DMS114 treated with DMSO at 0.1 percent for 48 hours (cell line): ENCODE data around the gene PSMC3.

Source experiments
- DNase-seq: peaks from one replicate; lab custom pipeline; 2025; ENCODE audit not compliant: unreplicated experiment; lab: John Stamatoyannopoulos, UW

PSMC3 gene

DNA sequence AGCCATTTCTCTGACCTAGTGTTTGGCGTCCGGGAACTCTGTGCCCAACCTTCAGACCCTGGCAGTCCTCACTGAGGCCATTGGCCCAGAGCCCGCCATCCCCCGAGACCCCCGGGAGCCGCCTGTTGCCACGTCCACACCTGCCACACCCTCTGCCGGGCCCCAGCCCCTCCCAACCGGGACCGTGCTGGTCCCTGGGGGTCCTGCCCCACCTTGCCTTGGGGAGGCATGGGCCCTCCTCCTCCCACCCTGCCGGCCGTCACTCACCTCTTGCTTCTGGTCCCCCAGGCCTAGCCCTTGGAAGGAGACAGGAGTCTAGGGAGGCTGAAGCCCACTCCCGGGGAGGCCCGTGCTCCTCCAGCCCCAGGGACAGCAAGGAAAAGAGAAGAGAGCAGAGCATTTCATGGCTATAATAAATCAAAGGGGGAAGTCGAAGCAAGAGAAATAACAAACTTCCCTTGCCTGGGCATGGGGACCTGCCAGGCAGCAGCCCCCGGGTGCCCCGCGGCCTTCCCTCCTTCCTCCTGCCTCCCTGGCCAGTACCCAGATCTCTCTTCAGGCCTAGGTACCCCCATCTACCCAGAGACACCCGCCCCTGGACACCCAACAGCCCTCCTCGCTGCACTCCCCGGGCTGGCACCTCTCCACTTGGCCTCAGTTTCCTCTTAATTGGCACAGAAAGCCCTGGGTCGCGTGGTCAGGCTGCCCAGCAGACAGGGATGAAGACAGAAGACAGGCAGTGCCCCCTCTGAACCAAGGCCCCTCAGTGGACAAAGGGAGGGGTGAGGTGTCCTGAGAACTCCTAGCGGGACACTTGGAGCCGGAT lies 30.8 kb downstream of the PSMC3 start:
- DNase-seq: no peak

- no peak for DNase-seq
Observed at GRCh38 chr11:47394322-47395222, 31.7 kb downstream of the PSMC3 start.

DNA sequence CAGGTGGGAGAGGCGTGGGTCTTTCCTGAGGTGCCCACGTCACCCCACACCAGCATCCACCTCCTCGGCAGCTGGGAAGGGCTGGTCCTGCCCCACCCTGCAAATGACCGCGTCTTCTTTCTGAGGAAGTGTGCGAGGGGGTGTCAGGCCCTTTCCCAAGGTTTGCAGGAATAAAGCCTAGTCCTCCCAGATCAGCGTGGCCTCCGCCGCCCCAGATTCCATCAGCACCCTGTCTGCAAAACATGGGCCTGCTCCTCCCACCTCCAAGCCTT lies 32.3 kb downstream of the PSMC3 start:
- no peak for DNase-seq

DNA sequence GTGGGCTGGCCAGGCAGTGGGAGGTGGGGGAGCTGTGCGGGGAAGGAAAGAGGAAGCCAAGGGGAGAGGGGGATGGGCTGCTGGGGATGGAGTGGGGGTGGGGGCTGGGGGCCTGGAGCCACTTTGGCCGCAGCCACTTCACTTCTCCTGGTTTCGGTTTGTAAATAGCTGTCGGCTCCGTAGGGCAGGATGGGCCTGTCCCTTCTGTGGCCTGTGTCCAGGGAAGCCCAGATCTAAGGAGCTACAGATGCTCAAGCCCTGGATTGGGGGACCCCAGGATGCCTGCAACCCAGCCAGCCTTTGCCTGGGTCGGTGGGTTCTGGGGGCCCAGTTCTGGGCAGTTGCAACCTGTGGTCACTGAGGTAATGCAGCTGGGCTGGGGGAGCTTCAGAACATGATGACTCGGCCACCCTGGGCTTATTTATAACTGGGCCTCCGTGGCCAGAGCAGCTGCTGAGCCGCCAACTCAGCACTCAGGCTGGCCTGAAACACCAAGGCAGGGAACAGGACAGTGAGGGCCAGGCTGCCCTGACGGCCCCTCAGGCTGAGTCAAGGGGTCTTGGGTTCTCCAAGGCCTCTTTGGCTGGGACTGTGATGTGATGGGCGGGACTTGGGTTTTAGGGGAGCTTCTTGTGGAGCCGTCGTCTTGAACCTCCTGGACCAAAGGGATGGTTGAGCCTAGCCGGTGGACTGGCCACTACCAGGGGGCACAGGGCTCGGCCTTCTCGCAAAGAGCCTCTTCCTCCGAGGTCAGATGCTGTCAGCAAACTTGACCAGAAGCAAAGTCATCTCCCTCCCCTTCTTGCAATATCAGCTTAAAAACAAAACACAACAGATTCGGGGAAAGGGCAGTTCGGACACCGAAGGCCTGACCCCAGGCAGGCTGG lies 32.8 kb downstream of the PSMC3 start:
- no peak for DNase-seq

GRCh38 chr11:47392546-47393162 lies 33.6 kb downstream of the PSMC3 start:
- no peak for DNase-seq

DNA sequence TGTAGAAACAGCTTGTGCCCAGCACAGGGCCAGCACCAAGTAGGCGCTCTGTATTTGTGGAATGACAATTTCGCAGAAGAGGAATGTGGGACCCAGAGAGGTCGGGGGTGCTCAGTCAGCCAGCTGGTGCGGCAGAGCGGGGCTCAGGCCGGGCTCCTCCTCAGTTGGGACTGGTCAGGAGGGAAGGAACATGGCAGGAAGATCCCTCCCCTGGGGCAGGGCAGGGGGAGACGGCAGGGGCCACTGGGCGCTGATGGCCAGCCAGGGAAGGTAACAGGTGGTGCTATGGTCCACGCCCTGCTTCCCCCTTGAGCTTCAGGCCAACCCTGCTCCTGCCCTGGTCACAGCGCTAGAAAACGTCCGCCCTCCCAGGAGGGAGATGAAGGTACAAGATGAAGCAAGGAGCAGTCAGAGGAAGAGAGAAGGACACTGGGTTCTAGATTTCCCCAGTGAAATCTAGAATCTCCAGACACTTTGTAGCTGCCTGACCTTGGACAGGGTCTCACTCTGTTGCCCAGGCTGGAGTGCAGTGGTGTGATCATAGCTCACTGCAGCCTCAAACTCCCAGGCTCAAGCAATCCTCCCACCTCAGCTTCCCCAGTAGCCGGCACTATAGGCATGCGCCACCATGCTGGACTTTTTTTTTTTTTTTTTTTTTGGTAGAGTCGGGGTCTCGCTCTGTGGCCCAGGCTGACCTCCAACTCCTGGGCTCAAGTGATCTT lies 34.4 kb downstream of the PSMC3 start:
- no peak for DNase-seq

DNA sequence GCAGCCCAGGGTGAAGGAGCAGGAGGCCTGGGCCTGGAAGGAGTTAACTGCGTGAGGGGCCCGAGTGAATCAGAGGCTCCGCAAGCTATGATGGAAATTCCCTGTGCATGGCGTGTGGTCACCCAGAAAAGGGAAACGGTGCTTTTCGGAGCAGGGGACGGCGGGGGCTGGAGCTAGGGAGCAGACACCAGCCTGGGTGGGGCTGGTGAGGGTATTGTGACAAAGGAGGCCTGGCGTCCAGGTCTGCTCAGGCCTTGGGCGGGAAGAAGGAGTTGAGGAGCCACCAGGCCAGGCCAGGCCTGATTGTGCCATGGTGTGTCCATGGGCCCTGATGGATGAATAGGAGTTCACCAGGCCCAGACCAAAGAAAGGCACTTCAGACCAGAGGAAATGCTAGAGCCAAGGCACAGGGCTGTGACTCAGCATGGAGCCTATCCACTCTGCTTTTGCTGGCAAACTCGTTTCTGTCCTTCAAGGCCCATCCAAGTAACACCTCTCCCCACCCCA lies 35.1 kb downstream of the PSMC3 start:
- no peak for DNase-seq

GRCh38 chr11:47390422-47390760 lies 35.8 kb downstream of the PSMC3 start:
- no peak for DNase-seq

DNA sequence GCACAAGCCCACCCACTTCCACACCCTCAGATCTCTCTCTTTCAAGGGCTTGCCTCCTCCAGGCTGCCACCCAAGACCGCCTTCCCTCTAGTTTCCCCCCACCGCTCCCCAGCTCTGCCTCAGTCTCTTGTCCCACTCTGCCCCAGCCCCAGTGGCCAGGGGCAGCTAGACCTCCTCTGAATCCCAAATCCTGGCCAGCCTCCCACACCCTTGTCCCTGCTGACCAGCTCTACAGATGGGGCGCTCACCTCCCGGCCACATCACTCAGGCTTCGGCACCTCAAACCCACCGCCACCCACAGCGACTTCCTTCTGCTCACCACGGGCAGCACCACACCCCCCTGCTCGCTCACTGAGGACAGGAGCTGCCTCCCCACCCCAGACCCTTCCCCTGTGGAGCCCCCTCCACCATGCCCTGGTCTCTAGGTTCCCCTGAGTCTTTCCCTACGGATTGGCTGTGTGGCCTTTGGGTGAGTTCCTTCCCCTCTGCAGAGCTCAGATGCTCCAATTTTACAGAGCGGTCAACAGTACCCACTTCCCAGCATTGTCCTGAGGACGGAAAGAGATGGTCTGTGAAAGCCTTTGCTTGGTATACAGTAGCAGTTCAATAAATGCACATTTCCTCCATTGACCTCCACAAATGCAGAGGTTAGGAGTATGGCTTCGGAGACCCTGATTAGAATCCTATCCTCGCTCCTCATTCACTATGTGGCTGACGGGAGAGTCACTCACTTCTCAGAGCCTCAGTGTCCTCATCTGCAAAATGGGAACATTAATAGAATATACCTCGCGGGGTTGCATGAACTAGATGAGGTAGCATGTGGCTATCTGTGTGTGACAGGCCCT lies 36.4 kb downstream of the PSMC3 start:
- no peak for DNase-seq

DNA sequence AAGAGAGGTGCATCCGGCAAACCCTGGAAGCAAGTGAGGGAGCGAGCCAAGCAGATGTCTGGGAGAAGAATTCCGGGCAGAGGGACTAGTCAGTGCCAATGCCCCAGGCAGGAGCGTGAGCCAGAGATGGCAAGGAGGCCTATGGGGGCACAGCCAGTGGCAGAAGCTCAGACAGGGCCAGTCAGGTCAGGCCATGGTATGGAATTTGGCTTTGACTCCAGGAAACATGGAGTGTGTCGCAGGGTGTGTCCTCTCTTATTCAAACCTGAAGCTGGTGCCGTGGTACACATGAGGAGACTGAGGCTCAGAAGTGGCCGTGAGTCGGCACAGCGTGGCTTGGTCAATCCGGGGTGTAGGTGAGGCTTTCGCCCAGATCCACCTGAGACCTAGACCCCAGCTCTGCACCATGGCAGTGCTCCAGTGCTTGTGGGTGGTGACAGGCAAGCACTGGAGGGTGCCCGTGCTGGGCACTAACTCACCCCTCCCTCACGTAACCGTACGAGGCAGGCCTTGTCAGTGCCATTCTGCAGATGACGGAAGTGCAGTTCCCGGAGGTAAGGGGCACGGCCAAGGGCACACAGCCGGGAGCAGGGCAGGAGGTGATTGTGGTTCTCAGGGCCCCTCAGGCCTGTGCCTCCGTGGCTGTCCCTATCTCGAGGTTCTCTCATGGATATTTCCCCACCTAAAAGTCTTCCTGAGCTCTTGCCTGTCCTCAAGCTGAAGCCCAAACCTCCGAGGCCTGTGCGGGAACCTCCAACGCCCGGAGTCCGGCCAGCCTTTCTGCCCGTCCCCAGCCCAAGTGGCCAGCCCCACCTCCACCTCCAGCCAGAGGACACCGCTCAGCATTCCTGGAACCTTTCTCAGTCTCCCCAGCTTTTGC lies 37.3 kb downstream of the PSMC3 start:
- no peak for DNase-seq

GRCh38 chr11:47387944-47388696 lies 38.1 kb downstream of the PSMC3 start:
- DNase-seq: no peak

- DNase-seq: no peak
Observed at GRCh38 chr11:47384498-47384897, 41.7 kb downstream of the PSMC3 start.

- no peak for DNase-seq
Observed at GRCh38 chr11:47383071-47383470, 43.2 kb downstream of the PSMC3 start.

DNA sequence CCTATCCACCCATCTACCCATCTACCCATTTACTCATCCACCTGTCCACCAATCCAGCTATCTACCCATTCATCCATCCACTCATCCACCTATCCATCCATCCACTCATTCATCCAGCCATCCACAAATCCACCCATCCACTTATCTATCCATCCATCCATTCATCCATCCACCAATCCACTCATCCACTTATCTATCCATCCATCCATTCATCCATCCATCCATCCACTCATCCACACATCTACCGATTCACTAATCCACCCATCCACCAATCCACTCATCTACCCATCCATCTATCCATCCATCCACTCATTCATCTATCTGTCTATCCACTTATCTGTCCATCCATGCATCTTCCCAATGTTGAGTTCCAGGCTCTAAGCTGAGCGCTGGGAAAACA lies 46.2 kb downstream of the PSMC3 start:
- DNase-seq: no peak

GRCh38 chr11:47379317-47379716 lies 46.9 kb downstream of the PSMC3 start:
- no peak for DNase-seq

DNA sequence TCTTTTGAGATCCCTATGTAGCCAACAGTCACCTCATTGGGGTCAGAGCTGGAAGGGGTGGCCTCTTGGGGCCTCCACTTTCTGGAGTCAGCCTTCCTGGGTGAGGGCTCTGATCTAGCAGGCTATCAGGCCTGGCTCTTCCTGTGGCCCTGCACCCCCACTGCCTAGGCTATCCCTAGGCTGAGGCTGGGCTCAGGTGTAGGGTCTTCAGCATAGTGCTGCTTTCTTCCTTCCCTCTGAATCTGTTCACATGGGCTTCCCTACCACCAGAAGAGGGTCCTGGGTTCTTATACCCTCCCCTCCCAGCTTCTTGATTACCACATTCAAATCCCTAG lies 47.4 kb downstream of the PSMC3 start:
- DNase-seq: no peak

DNA sequence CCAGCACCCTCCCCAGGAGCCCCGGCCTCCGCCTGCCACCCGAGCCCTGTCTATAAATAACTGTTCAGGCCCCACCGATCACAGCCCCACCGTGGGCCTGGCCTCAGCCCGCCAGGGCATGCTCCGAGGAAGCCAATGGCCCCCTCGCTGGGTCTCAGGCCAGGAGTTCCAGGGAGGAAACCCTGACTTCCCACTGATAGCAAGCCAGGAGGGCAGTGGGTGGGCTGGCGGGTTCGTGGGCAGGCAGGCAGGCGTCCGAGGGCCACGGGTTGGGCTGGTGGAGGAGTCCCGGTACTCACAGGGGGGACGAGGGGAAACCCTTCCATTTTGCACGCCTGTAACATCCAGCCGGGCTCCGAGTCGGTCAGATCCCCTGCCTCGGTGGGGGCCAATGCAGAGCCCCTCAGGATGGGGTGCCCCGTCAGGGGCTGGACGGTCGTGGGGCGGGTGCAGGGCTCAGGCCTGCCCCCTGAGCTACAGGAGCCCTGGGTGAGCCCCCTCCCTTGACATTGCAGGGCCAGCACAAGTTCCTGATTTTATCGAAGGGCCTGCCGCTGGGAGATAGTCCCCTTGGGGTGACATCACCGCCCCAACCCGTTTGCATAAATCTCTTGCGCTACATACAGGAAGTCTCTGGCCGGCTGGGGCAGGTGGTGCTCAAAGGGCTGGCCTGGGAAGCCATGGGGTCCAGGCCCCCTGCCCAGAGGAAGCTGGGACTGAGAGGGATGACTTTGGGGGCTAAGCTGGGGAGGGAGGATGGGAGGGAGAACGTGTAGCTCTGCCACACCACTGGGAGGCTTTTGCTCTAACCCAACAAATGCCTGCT lies 48.0 kb downstream of the PSMC3 start, which contains the start of gene SPI1:
Gene SPI1 (minus strand): TSS at position 538 of the 826 bp plus-strand sequence. CDS start 194 bp downstream, at position 344.
- DNase-seq: no peak
